ENCODE results near the gene C3orf18.
"Not testable (repeated sequence)": the region's sequence is repeated elsewhere in the genome, so short reads cannot be mapped to it uniquely, and the experiment has no call there.

Gene C3orf18

GRCh38 chr3:50523279-50523811 is 44.2 kb downstream of the C3orf18 start:
- no peak for DNase-seq (ENCODE audit: low spot score)

- DNase-seq (ENCODE audit: low spot score): no peak
Measured at GRCh38 chr3:50521572-50521971, 46.0 kb downstream of the C3orf18 start.

DNA sequence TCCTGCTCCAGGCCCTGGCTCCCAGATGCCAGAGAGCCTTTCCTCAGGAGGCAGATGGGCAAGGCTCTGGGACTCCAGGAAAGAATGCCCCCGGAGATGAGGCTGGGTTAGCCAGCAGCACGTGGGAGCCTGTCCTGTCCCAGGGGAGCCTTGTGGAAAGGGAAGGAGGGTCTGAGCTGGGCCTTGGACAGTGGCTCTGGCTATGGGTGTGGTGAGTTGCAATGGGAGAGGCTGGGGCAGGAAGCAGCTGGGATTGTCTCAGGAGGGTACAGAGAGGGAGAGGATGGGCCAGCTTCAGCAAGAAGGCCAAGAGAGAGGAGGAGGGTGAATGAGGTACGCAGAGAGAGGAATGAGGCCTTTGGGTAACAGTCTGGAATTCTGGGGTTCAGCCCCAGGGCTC is 46.7 kb downstream of the C3orf18 start:
- no peak for DNase-seq (ENCODE audit: low spot score)

DNA sequence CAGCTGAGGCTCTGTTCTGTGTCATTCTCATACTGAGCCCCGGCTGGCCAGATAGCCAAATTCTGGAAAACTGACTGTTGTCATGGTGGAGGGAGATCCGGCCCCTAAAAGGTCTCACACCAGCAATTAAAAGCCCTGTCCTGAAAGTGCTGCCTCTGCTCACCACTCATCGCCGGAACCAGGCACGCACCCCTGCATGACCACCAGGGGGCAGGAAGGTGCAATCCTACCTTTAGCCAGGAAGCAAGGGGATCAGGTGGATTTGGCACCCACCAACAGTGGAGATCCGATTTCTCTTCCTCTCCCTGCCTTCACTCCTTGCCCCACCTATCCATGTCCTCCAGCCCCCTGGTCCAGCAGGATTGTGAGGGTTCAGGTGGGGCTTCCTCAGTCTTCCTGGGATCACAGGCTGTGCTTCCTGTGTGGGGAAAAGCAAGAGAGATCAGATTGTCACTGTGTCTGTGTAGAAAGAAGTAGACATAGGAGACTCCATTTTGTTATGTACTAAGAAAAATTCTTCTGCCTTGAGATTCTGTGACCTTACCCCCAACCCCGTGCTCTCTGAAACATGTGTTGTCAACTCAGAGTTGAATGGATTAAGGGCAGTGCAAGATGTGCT is 48.0 kb downstream of the C3orf18 start:
- peak; percentile 64 for DNase-seq (ENCODE audit: low spot score)

GRCh38 chr3:50518436-50518835 is 49.1 kb downstream of the C3orf18 start:
- no peak for DNase-seq (ENCODE audit: low spot score)

DNA sequence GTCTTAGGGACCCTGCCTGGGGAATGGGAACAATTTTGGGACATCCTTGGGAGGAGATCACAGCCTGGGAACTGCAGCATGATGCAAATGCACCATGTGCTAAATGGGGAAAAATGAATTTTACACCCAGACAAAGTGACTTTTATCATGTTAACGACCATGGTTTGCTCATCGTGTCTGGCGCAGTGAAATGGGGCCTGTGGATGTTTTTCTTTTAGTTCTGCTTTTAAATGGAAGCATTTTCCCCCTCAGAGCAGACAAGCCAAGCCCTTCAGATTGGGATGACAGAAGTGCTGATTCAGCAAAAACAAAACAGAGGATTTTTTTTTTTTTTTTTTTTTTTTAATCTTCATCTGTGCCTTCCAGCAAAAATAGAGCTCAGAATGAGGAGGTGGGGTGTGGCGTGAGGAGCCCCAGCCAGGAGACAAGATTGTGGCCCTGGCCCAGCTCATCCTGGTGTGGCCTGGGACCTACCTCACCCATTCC is 49.8 kb downstream of the C3orf18 start:
- DNase-seq (ENCODE audit: low spot score): no peak

DNA sequence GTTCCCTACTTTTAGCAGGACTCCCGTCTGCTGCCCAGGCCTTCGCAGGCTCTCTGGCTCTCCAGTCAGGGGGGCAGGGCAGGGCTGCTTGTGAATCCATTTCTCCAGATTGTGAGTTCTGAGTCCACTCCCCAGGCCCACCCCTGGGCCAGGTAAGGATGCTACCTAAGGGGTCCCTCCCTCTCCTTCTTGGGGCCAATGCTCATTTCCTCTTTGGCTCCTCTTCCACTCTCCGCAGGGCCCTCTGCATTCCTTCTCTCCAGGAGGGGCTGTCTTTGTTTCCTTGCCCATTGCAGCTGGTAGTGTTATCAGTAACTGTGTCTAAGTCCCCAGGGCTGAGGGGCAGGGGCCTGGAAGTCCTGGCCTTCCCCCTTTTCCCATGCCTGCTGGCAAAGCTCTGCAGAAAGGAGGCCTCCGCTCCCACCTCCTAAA is 51.1 kb downstream of the C3orf18 start:
- no peak for DNase-seq (ENCODE audit: low spot score)

DNA sequence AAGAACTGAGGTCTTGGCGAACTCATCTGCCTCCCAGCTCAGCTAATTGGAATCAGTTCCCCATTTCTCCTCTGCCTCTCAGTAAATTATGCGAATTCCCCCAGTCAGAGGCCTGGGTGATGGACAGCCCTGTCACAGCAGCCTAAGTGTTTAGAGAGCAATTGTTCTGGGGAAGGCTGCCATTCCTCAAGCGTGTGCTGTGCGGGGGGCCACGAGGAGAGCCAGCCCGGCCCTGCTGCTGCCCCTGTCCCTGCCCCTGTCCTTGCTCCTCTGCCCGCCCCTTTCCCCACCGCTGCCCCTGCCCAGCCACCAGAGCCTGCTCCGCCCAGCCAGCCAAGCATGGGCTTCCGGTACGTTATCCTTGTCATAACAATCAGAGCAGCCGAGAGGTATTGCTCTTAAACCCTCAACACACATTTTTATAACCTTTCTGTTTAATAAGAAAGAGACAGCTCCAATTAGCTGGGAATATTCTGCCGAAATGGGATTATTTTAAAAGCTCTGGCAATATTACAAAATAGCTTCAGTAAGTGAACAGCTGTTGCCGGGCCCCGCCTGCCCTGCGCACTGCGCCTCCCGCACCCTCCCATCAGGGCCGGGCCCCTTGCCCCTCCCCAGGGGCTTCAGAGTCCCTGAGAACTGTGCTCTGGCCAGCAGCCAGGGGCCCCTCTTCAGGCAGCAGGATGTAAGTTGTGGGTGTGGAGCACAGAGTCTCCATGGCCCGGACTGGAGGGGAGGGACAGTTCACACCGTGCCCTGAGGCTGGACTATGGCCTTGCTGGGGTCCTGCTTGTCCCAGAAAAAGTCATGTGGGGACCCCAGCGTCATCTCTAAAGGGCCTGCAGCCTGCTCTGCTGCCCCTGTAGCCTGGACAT is 51.7 kb downstream of the C3orf18 start:
- DNase-seq (ENCODE audit: low spot score): no peak

DNA sequence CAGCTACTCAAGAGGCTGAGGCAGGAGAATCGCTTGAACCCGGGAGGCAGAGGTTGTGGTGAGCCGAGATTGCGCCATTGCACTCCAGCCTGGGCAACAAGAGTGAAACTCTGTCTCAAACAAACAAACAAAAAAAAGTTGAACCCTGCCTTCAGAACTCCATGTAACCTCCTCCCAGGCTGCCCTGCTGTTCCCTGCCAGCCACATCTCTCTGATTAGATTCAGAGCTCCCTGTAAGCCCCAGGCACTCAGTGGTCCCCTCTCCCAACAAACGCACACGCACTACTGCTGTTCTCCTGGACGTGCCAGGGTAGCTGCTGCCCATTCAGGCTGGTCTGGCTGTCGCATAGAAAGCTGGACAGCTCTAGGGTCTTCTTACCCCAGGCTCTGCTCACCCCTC is 54.6 kb downstream of the C3orf18 start:
- DNase-seq (ENCODE audit: low spot score): not testable (repeated sequence)

DNA sequence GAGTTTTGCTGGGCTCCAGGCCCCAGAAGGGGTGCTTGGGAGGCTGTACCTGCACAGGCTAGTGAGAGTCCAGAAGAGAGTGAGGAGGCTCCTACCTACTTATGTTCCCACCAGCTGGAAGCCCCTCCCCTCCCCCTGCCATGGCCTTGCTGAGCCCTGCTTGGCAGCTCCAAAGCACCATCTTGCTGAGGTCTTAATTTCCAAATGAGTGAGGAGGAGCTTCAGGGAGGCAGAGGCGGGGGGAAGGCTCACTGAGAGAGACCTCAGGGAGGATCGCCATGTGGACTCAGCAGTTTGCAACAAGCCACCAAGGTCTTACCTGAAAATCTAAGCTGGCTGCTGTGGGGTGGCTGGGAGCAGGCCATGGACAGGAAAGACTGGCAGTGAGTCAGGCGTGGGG is 55.4 kb downstream of the C3orf18 start:
- DNase-seq (ENCODE audit: low spot score): no peak

GRCh38 chr3:50510325-50510724 is 57.2 kb downstream of the C3orf18 start:
- no peak for DNase-seq (ENCODE audit: low spot score)

GRCh38 chr3:50509715-50510114 is 57.8 kb downstream of the C3orf18 start:
- DNase-seq (ENCODE audit: low spot score): no peak

DNA sequence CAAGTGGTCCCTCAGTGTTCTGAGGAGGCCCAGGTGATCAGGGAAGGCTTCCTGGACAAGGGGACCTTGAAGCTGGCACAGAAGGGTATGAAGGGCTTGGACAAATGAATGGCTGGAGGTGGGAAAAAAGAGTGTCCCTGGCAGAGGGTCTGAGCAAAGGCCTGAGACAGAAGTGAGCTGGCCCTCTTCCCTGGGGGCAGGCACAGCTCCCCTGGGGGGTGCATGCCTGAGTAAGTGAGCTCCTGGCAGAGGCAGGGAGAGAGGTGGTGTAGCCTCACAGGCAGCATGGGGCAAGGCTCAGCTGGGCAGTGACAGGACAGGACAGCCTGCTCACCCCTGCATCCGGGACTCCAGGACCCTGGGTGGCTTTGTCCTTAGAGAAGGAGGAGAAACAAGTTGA is 58.7 kb downstream of the C3orf18 start:
- no peak for DNase-seq (ENCODE audit: low spot score)

All from AG08395 (cell line).